Measurements from ENCODE around the gene CNPY2. TPM values are rescaled to one million over a fixed set of nuclear protein-coding genes. Genes with fewer than 3 reads are reported as not detected.
"Not testable (repeated sequence)": the region's sequence is repeated elsewhere in the genome, so short reads cannot be mapped to it uniquely, and the experiment has no call there.

The CNPY2 gene
- total RNA-seq, 1 experiment from 2014 or later, result 100 TPM

DNA sequence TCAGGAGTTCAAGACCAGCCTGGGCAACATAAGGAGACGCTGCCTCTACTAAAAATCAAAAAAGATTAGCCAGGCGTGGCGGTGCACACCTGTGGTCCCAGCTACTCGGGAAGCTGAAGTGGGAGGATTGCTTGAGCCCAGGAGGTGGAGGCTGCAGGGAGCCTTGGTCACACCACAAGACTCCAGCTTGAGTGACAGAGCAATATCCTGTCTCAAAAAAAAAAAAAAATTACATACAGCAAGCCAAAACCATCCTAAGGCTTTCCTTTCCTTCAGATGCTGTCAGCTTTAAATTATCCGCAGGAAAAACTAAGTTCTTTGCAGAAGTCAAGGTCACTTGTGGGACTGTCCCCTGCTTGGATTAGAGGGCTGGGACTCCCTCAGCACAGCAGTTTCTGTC lies 17.0 kb downstream of the CNPY2 start:
- no peak for DNase-seq (ENCODE audit: low read depth in 1 of 2, low spot score in 2 of 2)
- Histone ChIP-seq H3K27me3 (replicated peaks) (no peaks in the 10 kb centered on the region), H3K4me3 (peak overlapping the region; percentile 71), H3K9me3 (replicated peaks) (no peaks in the 10 kb centered on the region), H3K36me3 (peaks cover 43% of the 10 kb centered on the region), H3K4me1 (replicated peaks) (peaks cover 10% of the 10 kb centered on the region), H3K27ac (no peak overlapping the region)

GRCh38 chr12:56297400-56297799 lies 18.4 kb downstream of the CNPY2 start:
- Histone ChIP-seq H3K27ac (no peak overlapping the region), H3K9me3 (replicated peaks) (no peaks in the 10 kb centered on the region), H3K27me3 (replicated peaks) (no peaks in the 10 kb centered on the region), H3K4me3 (no peak overlapping the region), H3K36me3 (peaks cover 47% of the 10 kb centered on the region), H3K4me1 (replicated peaks) (peaks cover 10% of the 10 kb centered on the region)
- DNase-seq (ENCODE audit: low read depth in 1 of 2, low spot score in 2 of 2), result no peak

DNA sequence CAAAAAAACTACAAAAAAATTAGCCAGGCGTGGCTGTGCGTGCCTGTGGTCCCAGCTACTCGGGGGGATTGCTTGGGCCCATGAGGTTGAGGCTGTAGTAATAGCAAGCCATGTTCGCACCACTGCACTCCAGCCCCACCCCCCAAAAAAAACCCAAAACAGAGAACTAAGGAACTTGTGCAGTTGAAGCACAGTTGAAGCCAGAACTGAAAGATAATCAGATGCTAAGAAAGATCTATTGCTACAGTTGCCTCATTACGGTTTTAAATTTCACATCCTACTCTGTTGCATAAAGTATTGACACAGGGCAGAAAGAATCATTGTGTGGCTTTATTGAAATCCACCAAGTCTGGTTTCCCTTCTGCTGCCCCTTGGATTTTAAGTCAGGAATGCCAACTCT lies 19.5 kb downstream of the CNPY2 start:
- no peaks in the 10 kb centered on the region for H3K27me3 ChIP-seq (replicated peaks)
- H3K4me3 ChIP-seq, result no peak overlapping the region
- peaks cover 58% of the 10 kb centered on the region for H3K36me3 ChIP-seq
- H3K9me3 ChIP-seq (replicated peaks), result no peaks in the 10 kb centered on the region
- H3K27ac ChIP-seq, result no peak overlapping the region
- H3K4me1 ChIP-seq (replicated peaks), result peaks cover 10% of the 10 kb centered on the region
- DNase-seq (ENCODE audit: low read depth in 1 of 2, low spot score in 2 of 2), result no peak

DNA sequence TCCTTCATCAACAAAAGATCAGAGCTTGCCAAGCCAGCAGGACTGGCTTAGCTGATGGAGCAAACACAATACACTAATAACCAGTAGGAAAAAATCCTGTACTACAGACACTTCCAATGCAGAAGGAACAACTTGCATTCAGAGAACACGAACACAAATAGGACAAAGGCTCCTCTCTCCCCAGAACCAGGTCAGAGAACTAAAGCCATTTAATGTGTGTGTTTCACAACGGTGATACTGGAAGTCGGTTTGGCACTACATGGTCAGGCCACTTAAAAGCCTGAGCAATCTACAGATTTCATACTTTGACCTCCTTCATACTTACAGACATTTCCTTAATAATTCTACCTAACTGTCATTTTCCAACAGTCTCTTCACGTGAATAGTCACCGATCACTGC lies 22.0 kb downstream of the CNPY2 start:
- no peak for DNase-seq (ENCODE audit: low read depth in 1 of 2, low spot score in 2 of 2)
- Histone ChIP-seq H3K27me3 (replicated peaks) (no peaks in the 10 kb centered on the region), H3K4me1 (replicated peaks) (peaks cover 3% of the 10 kb centered on the region; the same call in 1 of the 2 replicates), H3K4me3 (no peak overlapping the region), H3K27ac (no peak overlapping the region), H3K9me3 (replicated peaks) (no peaks in the 10 kb centered on the region), H3K36me3 (peaks cover 68% of the 10 kb centered on the region)

- H3K4me3 ChIP-seq, result no peak overlapping the region
- H3K4me1 ChIP-seq (replicated peaks), result no peaks in the 10 kb centered on the region
- H3K27ac ChIP-seq, result no peak overlapping the region
- no peak for DNase-seq (ENCODE audit: low read depth in 1 of 2, low spot score in 2 of 2)
- peaks cover 74% of the 10 kb centered on the region for H3K36me3 ChIP-seq
- H3K27me3 ChIP-seq (replicated peaks), result no peaks in the 10 kb centered on the region
- no peaks in the 10 kb centered on the region for H3K9me3 ChIP-seq (replicated peaks)
Observed at GRCh38 chr12:56288705-56289387, 26.9 kb downstream of the CNPY2 start.

DNA sequence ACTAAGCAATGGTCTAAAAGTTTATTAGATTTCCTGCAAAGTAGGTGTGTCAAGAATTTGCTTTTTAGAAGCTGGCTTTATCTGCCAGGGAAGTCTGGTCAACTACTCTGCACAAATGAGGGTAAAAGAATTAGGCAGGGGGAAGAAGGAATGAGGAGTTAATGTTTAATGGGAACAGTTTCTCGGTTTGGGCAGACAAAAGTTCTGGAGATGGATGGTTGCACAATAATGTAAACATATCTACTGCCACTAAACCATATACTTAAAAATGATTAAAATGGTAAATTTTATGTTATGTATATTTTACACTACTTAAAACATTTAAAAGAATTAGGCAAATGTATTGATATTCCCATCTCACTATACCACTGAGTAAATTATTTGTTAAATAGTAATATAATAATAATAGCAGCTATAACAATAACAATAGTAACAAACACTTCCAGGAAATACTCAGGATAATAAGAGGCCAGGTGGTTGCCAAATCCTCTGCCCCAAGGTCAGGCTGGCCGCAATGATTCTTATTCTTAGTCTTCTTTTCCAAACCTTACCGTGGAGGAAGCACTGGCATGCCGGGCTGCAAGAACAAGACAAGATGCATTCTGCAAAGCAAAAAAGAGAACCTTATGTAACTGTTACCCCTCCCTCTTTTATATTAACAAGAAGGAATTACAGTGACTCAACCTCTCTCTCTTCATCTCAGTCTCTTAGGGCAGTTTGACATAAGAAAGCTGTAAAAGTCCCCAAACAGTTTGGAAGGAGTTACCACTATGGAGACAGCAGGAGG lies 29.6 kb downstream of the CNPY2 start:
- H3K4me1 ChIP-seq (replicated peaks), result no peaks in the 10 kb centered on the region
- H3K27ac ChIP-seq, result no peak overlapping the region
- H3K36me3 ChIP-seq, result peaks cover 84% of the 10 kb centered on the region
- DNase-seq (ENCODE audit: low read depth in 1 of 2, low spot score in 2 of 2), result no peak
- H3K9me3 ChIP-seq (replicated peaks), result no peaks in the 10 kb centered on the region
- no peaks in the 10 kb centered on the region for H3K27me3 ChIP-seq (replicated peaks)
- H3K4me3 ChIP-seq, result no peak overlapping the region

- H3K9me3 ChIP-seq (replicated peaks); H3K27ac ChIP-seq; DNase-seq (ENCODE audit: low read depth in 1 of 2, low spot score in 2 of 2); H3K4me1 ChIP-seq (replicated peaks); H3K4me3 ChIP-seq; H3K27me3 ChIP-seq (replicated peaks): not testable (repeated sequence)
- H3K36me3 ChIP-seq, result peaks cover 85% of the 10 kb centered on the region
Observed at GRCh38 chr12:56284263-56284662, 31.5 kb downstream of the CNPY2 start.

DNA sequence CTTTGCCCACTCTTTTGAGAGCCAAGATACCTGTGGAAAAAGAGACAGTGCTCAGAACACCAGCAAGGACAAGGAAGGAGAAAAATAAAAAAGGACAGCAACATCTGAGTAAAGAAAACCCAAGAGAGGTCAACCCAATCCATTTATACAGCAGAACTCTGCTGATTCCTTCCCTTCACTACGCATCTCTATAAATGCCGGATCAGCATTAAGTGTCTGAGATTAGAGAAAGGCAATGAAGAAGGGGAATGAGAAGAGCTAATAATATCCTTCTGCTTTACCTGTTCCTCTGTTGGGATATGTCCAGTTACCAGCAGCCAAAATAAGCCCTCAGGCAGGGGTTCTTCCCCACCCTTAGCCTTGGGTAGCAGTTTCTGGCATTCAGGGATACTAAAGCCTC lies 33.2 kb downstream of the CNPY2 start:
- H3K4me3 ChIP-seq, result no peak overlapping the region
- no peaks in the 10 kb centered on the region for H3K4me1 ChIP-seq (replicated peaks)
- H3K36me3 ChIP-seq, result peaks cover 93% of the 10 kb centered on the region
- no peaks in the 10 kb centered on the region for H3K27me3 ChIP-seq (replicated peaks)
- H3K9me3 ChIP-seq (replicated peaks), result no peaks in the 10 kb centered on the region
- no peak for DNase-seq (ENCODE audit: low read depth in 1 of 2, low spot score in 2 of 2)
- no peak overlapping the region for H3K27ac ChIP-seq

DNA sequence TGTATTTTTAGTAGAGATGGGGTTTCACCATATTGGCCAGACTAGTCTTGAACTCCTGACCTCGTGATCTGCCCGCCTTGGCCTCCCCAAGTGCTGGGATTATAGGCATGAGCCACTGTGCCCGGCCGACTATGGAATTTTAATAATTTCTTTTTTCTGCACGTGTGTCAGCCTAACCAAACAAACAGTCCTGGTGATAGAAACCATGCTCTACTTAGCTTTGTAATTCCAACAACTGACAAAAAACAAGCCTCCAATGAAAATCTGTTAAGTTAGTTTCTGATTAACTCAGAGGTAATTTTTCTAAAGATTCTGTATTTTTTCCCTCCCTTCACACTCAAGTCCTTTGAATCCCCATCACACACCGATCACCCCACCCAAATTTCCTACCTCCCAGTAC lies 33.8 kb downstream of the CNPY2 start:
- no peak overlapping the region for H3K27ac ChIP-seq
- H3K4me1 ChIP-seq (replicated peaks), result no peaks in the 10 kb centered on the region
- peaks cover 93% of the 10 kb centered on the region for H3K36me3 ChIP-seq
- no peak overlapping the region for H3K4me3 ChIP-seq
- no peaks in the 10 kb centered on the region for H3K27me3 ChIP-seq (replicated peaks)
- H3K9me3 ChIP-seq (replicated peaks), result no peaks in the 10 kb centered on the region
- no peak for DNase-seq (ENCODE audit: low read depth in 1 of 2, low spot score in 2 of 2)

GRCh38 chr12:56280849-56281248 lies 34.9 kb downstream of the CNPY2 start:
- DNase-seq (ENCODE audit: low read depth in 1 of 2, low spot score in 2 of 2), result no peak
- no peaks in the 10 kb centered on the region for H3K27me3 ChIP-seq (replicated peaks)
- H3K4me1 ChIP-seq (replicated peaks), result no peaks in the 10 kb centered on the region
- no peak overlapping the region for H3K4me3 ChIP-seq
- peaks cover 93% of the 10 kb centered on the region for H3K36me3 ChIP-seq
- no peaks in the 10 kb centered on the region for H3K9me3 ChIP-seq (replicated peaks)
- no peak overlapping the region for H3K27ac ChIP-seq

GRCh38 chr12:56278905-56279304 lies 36.9 kb downstream of the CNPY2 start:
- H3K9me3 ChIP-seq (replicated peaks), result no peaks in the 10 kb centered on the region
- peaks cover 95% of the 10 kb centered on the region for H3K36me3 ChIP-seq
- no peak for DNase-seq (ENCODE audit: low read depth in 1 of 2, low spot score in 2 of 2)
- H3K27me3 ChIP-seq (replicated peaks), result no peaks in the 10 kb centered on the region
- H3K4me1 ChIP-seq (replicated peaks), result no peaks in the 10 kb centered on the region
- no peak overlapping the region for H3K27ac ChIP-seq
- H3K4me3 ChIP-seq, result no peak overlapping the region

DNA sequence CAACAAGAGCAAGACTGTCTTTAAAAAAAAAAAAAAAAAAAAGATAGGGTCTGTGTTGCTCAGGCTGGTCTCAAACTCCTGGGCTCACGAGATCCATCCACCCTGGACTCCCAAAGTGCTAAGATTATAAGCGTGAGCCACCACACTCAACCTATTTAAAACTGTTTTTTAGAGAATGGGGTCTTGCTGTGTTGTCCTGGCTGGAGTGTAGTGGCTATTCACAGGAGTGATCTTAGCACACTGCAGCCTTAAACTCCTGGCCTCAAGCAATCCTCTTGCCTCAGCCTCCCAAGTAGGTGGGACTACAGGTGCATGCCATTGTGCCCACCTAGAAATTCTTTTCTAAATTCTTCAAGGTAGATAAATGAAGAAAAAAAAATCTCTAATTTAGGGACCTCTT lies 41.5 kb downstream of the CNPY2 start:
- Histone ChIP-seq H3K9me3 (replicated peaks) (no peaks in the 10 kb centered on the region), H3K4me1 (replicated peaks) (no peaks in the 10 kb centered on the region), H3K36me3 (peaks cover 87% of the 10 kb centered on the region), H3K4me3 (no peak overlapping the region), H3K27me3 (replicated peaks) (no peaks in the 10 kb centered on the region), H3K27ac (no peak overlapping the region)
- no peak for DNase-seq (ENCODE audit: low read depth in 1 of 2, low spot score in 2 of 2)

DNA sequence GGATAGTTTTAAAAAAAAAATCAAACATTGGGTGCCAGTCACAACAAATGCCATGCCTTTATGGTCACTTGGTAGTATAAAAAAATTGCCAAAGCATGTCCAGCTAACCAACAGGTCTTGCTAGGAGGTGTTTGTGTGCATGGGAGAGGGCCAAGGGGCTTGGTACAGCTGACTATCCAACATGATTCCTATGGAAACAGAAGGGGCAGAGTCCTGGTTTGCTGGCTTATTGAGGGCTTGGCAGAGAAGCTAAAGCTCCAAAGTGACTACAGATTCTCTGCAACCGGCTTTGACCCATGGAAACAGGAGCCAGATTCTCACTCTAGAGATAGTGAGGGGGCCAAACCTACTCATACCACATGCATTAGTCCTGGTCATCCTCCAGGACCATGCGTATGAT lies 43.3 kb downstream of the CNPY2 start:
- not testable (repeated sequence) for H3K4me1 ChIP-seq (replicated peaks); H3K27ac ChIP-seq
- H3K36me3 ChIP-seq, result peaks cover 72% of the 10 kb centered on the region

GRCh38 chr12:56271031-56271430 lies 44.8 kb downstream of the CNPY2 start:
- Histone ChIP-seq H3K4me1 (replicated peaks) (peaks cover 9% of the 10 kb centered on the region), H3K27ac (no peak overlapping the region), H3K9me3 (replicated peaks) (no peaks in the 10 kb centered on the region), H3K27me3 (replicated peaks) (no peaks in the 10 kb centered on the region), H3K36me3 (peaks cover 61% of the 10 kb centered on the region), H3K4me3 (no peak overlapping the region)
- peak in 1 of 2 experiments; percentile 30 for DNase-seq (ENCODE audit: low read depth in 1 of 2, low spot score in 2 of 2)

More for the DNA sequence above, 43.3 kb downstream of the CNPY2 start:
- H3K9me3 ChIP-seq (replicated peaks); DNase-seq (ENCODE audit: low read depth in 1 of 2, low spot score in 2 of 2); H3K27me3 ChIP-seq (replicated peaks); H3K4me3 ChIP-seq: not testable (repeated sequence)
